Heart right ventricle (tissue), 16 donors: ENCODE measurements around the gene SERPINB6. TPM values are rescaled to one million over a fixed set of nuclear protein-coding genes. Genes with fewer than 3 reads are reported as not detected.

ENCODE experiments used
- ATAC-seq, 8 donors: fragments of 200-7000 bp; cut with Tn5 transposase; one replicate each; pipeline ENCODE4 v1.9.1; 2020; ENCODE audit warnings: mild to moderate bottlenecking in 8 of 8, moderate library complexity in 8 of 8, moderate number of reproducible peaks in 1 of 8
- DNase-seq, 2 donors: peaks; one replicate each; pipeline ENCODE4 v3.0.0-alpha.2; 2020
- H3K27ac ChIP-seq, 10 donors: fragments of 200-600 bp; sonication (generic) in 2 of 10; one replicate each; pipeline versions ENCODE4 v1.5.0 to v1.8.0; 2020 to 2022; ENCODE audit warnings: mild to moderate bottlenecking in 3 of 10
- H3K27me3 ChIP-seq, 7 donors: fragments of 200-600 bp; one replicate each; pipeline ENCODE4 v1.8.0; 2021 to 2022; ENCODE audit warnings: mild to moderate bottlenecking in 2 of 7
- H3K36me3 ChIP-seq, 9 donors: fragments of 200-600 bp; sonication (generic) in 1 of 9; one replicate each; pipeline versions ENCODE4 v1.5.0 to v1.8.0; 2020 to 2022; ENCODE audit warnings: mild to moderate bottlenecking in 2 of 9
- H3K4me1 ChIP-seq, 9 donors: fragments of 200-600 bp; sonication (generic) in 1 of 9; one replicate each; pipeline versions ENCODE4 v1.5.0 to v1.8.0; 2020 to 2022; ENCODE audit warnings: mild to moderate bottlenecking in 4 of 9
- H3K4me3 ChIP-seq, 10 donors: fragments of 200-600 bp; sonication (generic) in 2 of 10; one replicate each; pipeline versions ENCODE4 v1.5.0 to v1.8.0; 2020 to 2022; ENCODE audit warnings: mild to moderate bottlenecking in 7 of 10, moderate library complexity in 2 of 10
- H3K9me3 ChIP-seq, 11 donors: fragments of 200-600 bp in 10 of 11; sonication (generic) in 2 of 11; one replicate each; pipeline versions ENCODE4 v1.5.0 to v1.8.0; 2013 to 2022; ENCODE audit warnings: mild to moderate bottlenecking in 2 of 11, control low read depth in 1 of 11, moderate library complexity in 1 of 11
- CTCF ChIP-seq, 9 donors: fragments of 200-600 bp; sonication (generic) in 2 of 9; IDR thresholded peaks; one replicate each; pipeline versions ENCODE4 v1.5.0 to v1.8.0; 2021 to 2022; ENCODE audit warnings: antibody characterized with exemption in 9 of 9, mild to moderate bottlenecking in 5 of 9, moderate library complexity in 1 of 9
- WGBS, 2 donors: extraction: QIAGEN DNeasy Blood & Tissue Kit; methylation state at CpG; one replicate each; pipeline ENCODE4 v1.1.7; 2013; ENCODE audit warnings: inconsistent platforms in 1 of 2; 5-methylcytosine and 5-hydroxymethylcytosine counted together
- intact Hi-C, 10 donors: fragments of 100-400 bp; cut with DNase I; formaldehyde crosslinking; loops; one replicate each; pipeline versions ENCODE4 v1.11.1 to v1.14.2; 2022
- polyA plus RNA-seq, 2 donors: library from polyadenylated mRNA; stranded (reverse); fragments of 200-250 nt; gene quantifications; one replicate each; pipeline ENCODE4 v1.2.3, GENCODE V29; 2013
- total RNA-seq, 10 donors: library from RNA; stranded (reverse); fragmentation: NEBNext Ultra II Directional in 3 of 10; extraction: Animal tissue kit (Norgen Biotek cat#: 25700) in 3 of 10; gene quantifications; one replicate each; pipeline versions ENCODE4 v1.2.1 to v1.2.4, GENCODE V29; 2021 to 2023
- donor health status: Arrhythmogenic right ventricular cardiomyopathy.
- donor health status: ischemic (EF 13 %, LVEDD 7.1; RV severe dilation, severe dysfunction).
- donor health status: healthy with polysubstance abuse.
- donor health status: DM: no; HTN: yes; CAD: no.
- donor health status: DM: no; HTN: no; CAD: no.
- donor health status: ischemic (EF 25% LVEDD 6.9; RV normal size, moderate dysfunction).
- donor health status: ischemic (EF 25% LVEDD 5.7; RV mildly dilated, moderate dysfunction).
- donor health status: healthy.
- donor health status: DM: yes; HTN: yes; CAD: no.
- donor health status: Ischemic cardiomyopathy.
- donor health status: ischemic (EF 35%, LVEDD 5.7; RV mildly dilated, moderate dysfunction).
- donor health status: nonischemic (EF 11% LVEDD 7.7; RV severe dilation, severe dysfunction).
- donor health status: DM: yes; HTN: yes; CAD: no.
- donor health status: PGD.
- donor health status: ischemic (EF 29% LVEDD 5.4; RV normal size, mild dysfunction).
- donor health status: nonischemic (EF 23%, LVEDD 6.1; RV moderate dilation, normal function).

SERPINB6 gene
- total and polyA plus RNA-seq, 12 donors: 138 to 261 (median 175) TPM

DNA sequence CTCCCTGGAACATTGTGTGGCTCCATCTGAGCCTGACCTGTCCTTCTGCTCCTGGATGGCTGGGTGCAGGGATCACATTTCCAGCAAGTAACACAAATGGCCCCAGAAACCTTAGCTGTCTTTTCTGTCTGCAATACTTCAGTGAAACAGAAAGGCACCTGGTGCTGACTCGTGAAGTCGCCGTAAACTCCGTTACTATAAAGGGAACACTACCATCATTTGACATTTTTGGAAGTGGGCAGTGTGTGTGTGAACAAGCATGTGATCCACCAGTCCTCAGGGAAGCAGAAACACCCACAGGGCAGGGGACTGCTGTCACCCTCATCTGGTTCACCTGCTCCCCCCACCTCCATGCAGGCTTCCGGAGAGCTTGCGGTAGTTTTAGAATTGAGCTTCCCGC, 23.9 kb downstream of the SERPINB6 start:
- DNase-seq (no peak), ATAC-seq (peak in 7 of 8 donors; percentile 7 to 59 (median 45))
- WGBS, 2 donors: 73 to 77% methylated on average over 7 of the region's 7 CpGs
- Histone ChIP-seq H3K36me3 (peaks cover 0 to 58% (median 18%) of the 10 kb centered on the region in 9 donors), H3K4me1 (peaks cover 13 to 68% (median 31%) of the 10 kb centered on the region in 9 donors), H3K27me3 (no peaks in the 10 kb centered on the region), H3K27ac (peak overlapping the region in 8 of 10 donors; percentile 19 to 78 (median 66)), H3K9me3 (no peaks in the 10 kb centered on the region), H3K4me3 (no peak overlapping the region)
- intact Hi-C loops: no loop called here
- TF ChIP-seq CTCF (IDR thresholded peaks at IDR 0.05): no peak

DNA sequence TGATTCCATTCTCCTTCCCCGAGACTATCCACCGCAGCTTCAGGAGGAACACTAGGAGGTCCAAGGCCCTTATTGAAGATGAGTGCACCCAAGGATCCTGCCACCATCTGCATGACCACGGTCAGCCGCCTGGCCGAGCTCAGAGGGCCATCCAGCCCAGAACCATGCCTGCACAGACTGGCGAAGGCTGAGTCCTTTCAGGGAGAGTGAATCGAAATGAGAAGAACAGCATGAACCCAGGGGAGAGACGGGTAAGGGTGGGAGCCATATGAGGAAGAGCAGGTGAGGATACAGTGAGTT, 26.3 kb downstream of the SERPINB6 start:
- Histone ChIP-seq H3K4me3 (no peak overlapping the region), H3K9me3 (no peaks in the 10 kb centered on the region), H3K27ac (peak overlapping the region in 1 of 10 donors; percentile 16), H3K27me3 (no peaks in the 10 kb centered on the region), H3K36me3 (peaks cover 0 to 37% (median 13%) of the 10 kb centered on the region in 9 donors), H3K4me1 (peaks cover 13 to 64% (median 27%) of the 10 kb centered on the region in 9 donors)
- 93 to 94% methylated on average over 8 of the region's 8 CpGs for WGBS, 2 donors
- intact Hi-C loops: no loop called here
- ATAC-seq (no peak), DNase-seq (no peak)
- no peak for TF ChIP-seq CTCF (IDR thresholded peaks at IDR 0.05)

GRCh38 chr6:2944405-2945152, 26.8 kb downstream of the SERPINB6 start:
- intact Hi-C loops: no loop called here
- no peak for TF ChIP-seq CTCF (IDR thresholded peaks at IDR 0.05)
- whole genome bisulfite sequencing, 2 donors: 79 to 87% methylated on average over 7 of the region's 7 CpGs
- peaks cover 0 to 32% (median 13%) of the 10 kb centered on the region in 9 donors for H3K36me3 ChIP-seq
- H3K27me3 ChIP-seq: no peaks in the 10 kb centered on the region
- DNase-seq: no peak
- no peaks in the 10 kb centered on the region for H3K9me3 ChIP-seq
- no peak overlapping the region for H3K4me3 ChIP-seq
- peaks cover 13 to 62% (median 27%) of the 10 kb centered on the region in 9 donors for H3K4me1 ChIP-seq
- no peak for ATAC-seq
- peak overlapping the region in 1 of 10 donors; percentile 16 for H3K27ac ChIP-seq

GRCh38 chr6:2943564-2943955, 27.8 kb downstream of the SERPINB6 start:
- WGBS, 2 donors: 85 to 94% methylated on average over 5 of the region's 5 CpGs
- no peak for TF ChIP-seq CTCF (IDR thresholded peaks at IDR 0.05)
- no peaks in the 10 kb centered on the region for H3K9me3 ChIP-seq
- DNase-seq (no peak), ATAC-seq (no peak)
- peak overlapping the region in 1 of 10 donors; percentile 30 for H3K4me3 ChIP-seq
- intact Hi-C loops: no loop called here
- no peaks in the 10 kb centered on the region for H3K27me3 ChIP-seq
- peaks cover 9 to 61% (median 23%) of the 10 kb centered on the region in 9 donors for H3K4me1 ChIP-seq
- H3K27ac ChIP-seq: peak overlapping the region in 9 of 10 donors; percentile 8 to 75 (median 62)
- peaks cover 0 to 22% (median 10%) of the 10 kb centered on the region in 9 donors for H3K36me3 ChIP-seq
